Measurements from ENCODE around the gene CACNA2D1.

CACNA2D1 gene

DNA sequence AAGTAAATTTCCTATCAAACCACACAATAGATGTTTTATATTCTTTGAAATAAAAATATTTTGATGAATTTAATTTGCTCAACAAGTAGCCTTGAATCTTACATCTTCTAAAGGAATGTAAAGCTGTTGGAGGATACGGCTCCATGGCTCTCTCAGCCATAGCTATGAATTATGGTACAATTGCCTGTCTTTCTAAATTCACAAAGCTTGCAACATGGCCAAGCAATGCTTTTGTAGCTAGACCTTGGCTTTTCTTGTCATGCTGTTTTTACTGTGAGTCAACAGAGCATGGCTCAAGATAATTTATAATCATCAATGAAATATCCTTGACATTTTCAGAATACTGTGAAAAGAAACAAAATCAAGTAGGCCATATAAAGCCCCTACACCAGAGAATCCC, 286.7 kb downstream of the CACNA2D1 start:
- ChIA-PET POLR2A (no interaction called here), CTCF (interaction anchor here (0.6 kb wide), 1 partner anchor 590 kb away, joined by 3 read pairs; no protein-coding TSS in a partner anchor)
- no peak for TF ChIP-seq BHLHE40 (IDR thresholded peaks at IDR 0.05; ENCODE audit: borderline replicate concordance)
- TF ChIP-seq LEF1 (IDR thresholded peaks at IDR 0.05; ENCODE audit: borderline replicate concordance), result peak; percentile 75; the same call in 1 of the 2 replicates
- no peak for TF ChIP-seq SP1 (IDR thresholded peaks at IDR 0.05)
- TF ChIP-seq CTBP1 (IDR thresholded peaks at IDR 0.05; ENCODE audit: borderline replicate concordance), result peak; percentile 89
- no peak for TF ChIP-seq FOXK2 (IDR thresholded peaks at IDR 0.05)
- TF ChIP-seq FOXM1 (IDR thresholded peaks at IDR 0.05; ENCODE audit: borderline replicate concordance), result no peak
- no peak for TF ChIP-seq ZNF384 (IDR thresholded peaks at IDR 0.05)
- TF ChIP-seq ARNT (IDR thresholded peaks at IDR 0.05), result peak; percentile 60; the same call in 1 of the 2 replicates
- no peak for TF ChIP-seq ELF4 (IDR thresholded peaks at IDR 0.05)
- peak; percentile 89 for TF ChIP-seq FOXA1 (IDR thresholded peaks at IDR 0.05)
- TF ChIP-seq HDGF (IDR thresholded peaks at IDR 0.05; ENCODE audit: borderline replicate concordance), result no peak
- TF ChIP-seq TARDBP (IDR thresholded peaks at IDR 0.05), result no peak
- no peak for TF ChIP-seq NFRKB (IDR thresholded peaks at IDR 0.05)
- no peak for TF ChIP-seq L3MBTL2 (conservative IDR thresholded peaks at IDR 0.05)
- TF ChIP-seq, protein P1, sequence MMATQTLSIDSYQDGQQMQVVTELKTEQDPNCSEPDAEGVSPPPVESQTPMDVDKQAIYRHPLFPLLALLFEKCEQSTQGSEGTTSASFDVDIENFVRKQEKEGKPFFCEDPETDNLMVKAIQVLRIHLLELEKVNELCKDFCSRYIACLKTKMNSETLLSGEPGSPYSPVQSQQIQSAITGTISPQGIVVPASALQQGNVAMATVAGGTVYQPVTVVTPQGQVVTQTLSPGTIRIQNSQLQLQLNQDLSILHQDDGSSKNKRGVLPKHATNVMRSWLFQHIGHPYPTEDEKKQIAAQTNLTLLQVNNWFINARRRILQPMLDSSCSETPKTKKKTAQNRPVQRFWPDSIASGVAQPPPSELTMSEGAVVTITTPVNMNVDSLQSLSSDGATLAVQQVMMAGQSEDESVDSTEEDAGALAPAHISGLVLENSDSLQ (IDR thresholded peaks at IDR 0.05), result peak; percentile 97
- no peak for TF ChIP-seq SUZ12 (IDR thresholded peaks at IDR 0.05)
- peak; percentile 18 for DNase-seq (ENCODE audit: extremely low spot score)

DNA sequence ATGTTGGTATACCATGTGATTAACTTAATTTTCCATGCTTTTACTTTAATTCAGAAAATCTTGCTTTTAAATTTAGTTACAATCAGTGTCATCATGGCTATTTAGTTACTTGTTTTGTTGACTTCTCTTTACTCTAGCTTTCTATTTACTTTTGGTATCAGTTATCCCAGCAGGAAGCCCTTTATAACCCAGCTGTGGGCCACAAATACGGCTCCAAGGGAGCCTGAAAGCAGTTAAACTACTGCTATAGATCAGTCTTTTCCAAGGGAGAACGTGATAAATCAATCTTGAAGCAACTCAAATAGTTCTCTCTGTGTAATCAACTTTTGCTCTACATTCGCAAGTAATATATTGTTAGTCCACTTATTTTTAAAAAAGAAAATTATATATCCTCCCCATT, 287.4 kb downstream of the CACNA2D1 start:
- DNase-seq (ENCODE audit: extremely low spot score), result peak; percentile 51
- TF ChIP-seq CTBP1 (IDR thresholded peaks at IDR 0.05; ENCODE audit: borderline replicate concordance) (peak; percentile 96), ELF4 (IDR thresholded peaks at IDR 0.05) (no peak), ZNF384 (IDR thresholded peaks at IDR 0.05) (peak; percentile 58; the same call in 1 of the 2 replicates), BHLHE40 (IDR thresholded peaks at IDR 0.05; ENCODE audit: borderline replicate concordance) (no peak), LEF1 (IDR thresholded peaks at IDR 0.05; ENCODE audit: borderline replicate concordance) (peak; percentile 51; the same call in 1 of the 2 replicates), HDGF (IDR thresholded peaks at IDR 0.05; ENCODE audit: borderline replicate concordance) (no peak), SP1 (IDR thresholded peaks at IDR 0.05) (no peak), FOXK2 (IDR thresholded peaks at IDR 0.05) (no peak; the same call in 1 of the 2 replicates), SUZ12 (IDR thresholded peaks at IDR 0.05) (no peak), FOXM1 (IDR thresholded peaks at IDR 0.05; ENCODE audit: borderline replicate concordance) (peak; percentile 44; the same call in 1 of the 2 replicates), FOXA1 (IDR thresholded peaks at IDR 0.05) (peak; percentile 95), ARNT (IDR thresholded peaks at IDR 0.05) (peak; percentile 74), TARDBP (IDR thresholded peaks at IDR 0.05) (0 out of 2 replicates have a peak, but pooled peaks have one; percentile 49), NFRKB (IDR thresholded peaks at IDR 0.05) (no peak), L3MBTL2 (conservative IDR thresholded peaks at IDR 0.05) (no peak)
- TF ChIP-seq, protein P1 (IDR thresholded peaks at IDR 0.05), result peak; percentile 94
- ChIA-PET CTCF (interaction anchor here (0.6 kb wide), 1 partner anchor 589 kb away, joined by 3 read pairs; no protein-coding TSS in a partner anchor), POLR2A (no interaction called here)

DNA sequence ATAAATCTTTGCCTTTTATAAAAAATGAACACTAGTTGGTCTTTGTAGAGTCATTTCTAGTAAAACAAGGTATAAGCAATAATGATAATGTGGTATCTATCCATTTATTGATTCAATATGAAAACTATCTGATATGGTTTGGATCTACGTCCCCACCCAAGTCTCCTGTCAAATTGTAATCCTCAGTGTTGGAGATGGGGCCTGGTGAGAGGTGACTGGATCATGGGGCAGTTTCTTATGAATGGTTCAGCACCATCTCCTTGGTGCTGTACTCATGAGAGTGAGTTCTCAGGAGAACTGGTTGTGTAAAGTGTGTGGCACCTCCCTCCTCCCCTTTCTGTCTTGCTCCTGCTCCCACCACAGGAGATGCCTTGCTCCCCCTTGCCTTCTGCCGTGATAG, 288.8 kb downstream of the CACNA2D1 start:
- DNase-seq (ENCODE audit: extremely low spot score), result no peak
- TF ChIP-seq SP1 (IDR thresholded peaks at IDR 0.05), result no peak
- no peak for TF ChIP-seq ELF4 (IDR thresholded peaks at IDR 0.05)
- TF ChIP-seq FOXA1 (IDR thresholded peaks at IDR 0.05), result no peak
- TF ChIP-seq BHLHE40 (IDR thresholded peaks at IDR 0.05; ENCODE audit: borderline replicate concordance), result no peak
- TF ChIP-seq TARDBP (IDR thresholded peaks at IDR 0.05), result no peak
- TF ChIP-seq FOXK2 (IDR thresholded peaks at IDR 0.05), result no peak
- TF ChIP-seq ARNT (IDR thresholded peaks at IDR 0.05), result no peak
- TF ChIP-seq SUZ12 (IDR thresholded peaks at IDR 0.05), result no peak
- no peak for TF ChIP-seq ZNF384 (IDR thresholded peaks at IDR 0.05)
- no peak for TF ChIP-seq NFRKB (IDR thresholded peaks at IDR 0.05)
- TF ChIP-seq LEF1 (IDR thresholded peaks at IDR 0.05; ENCODE audit: borderline replicate concordance), result no peak
- no peak for TF ChIP-seq FOXM1 (IDR thresholded peaks at IDR 0.05; ENCODE audit: borderline replicate concordance)
- TF ChIP-seq CTBP1 (IDR thresholded peaks at IDR 0.05; ENCODE audit: borderline replicate concordance), result no peak
- TF ChIP-seq, protein P1 (IDR thresholded peaks at IDR 0.05), result no peak
- TF ChIP-seq HDGF (IDR thresholded peaks at IDR 0.05; ENCODE audit: borderline replicate concordance), result no peak
- POLR2A ChIA-PET, result no interaction called here
- CTCF ChIA-PET, result no interaction called here

DNA sequence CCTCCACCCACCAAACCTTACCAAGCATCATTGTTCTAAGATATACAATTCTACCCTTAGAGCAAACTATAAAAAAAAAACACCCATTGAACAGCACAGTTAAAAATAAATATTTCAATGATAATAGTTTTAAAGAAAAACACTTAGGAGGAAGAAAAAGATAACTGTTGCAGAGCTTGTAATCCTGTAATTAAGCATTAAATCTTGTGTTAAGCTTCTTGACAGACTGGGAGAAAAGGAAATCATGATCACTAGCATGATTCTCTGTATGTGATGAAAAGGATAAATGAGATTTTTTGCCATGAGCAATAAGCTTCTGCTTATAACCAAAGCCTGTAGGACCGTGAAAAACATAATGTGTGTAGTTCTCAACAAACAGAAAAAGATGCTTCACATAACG, 289.8 kb downstream of the CACNA2D1 start:
- CTCF ChIA-PET, result no interaction called here
- TF ChIP-seq L3MBTL2 (conservative IDR thresholded peaks at IDR 0.05) (no peak), NFRKB (IDR thresholded peaks at IDR 0.05) (no peak), TARDBP (IDR thresholded peaks at IDR 0.05) (no peak), SP1 (IDR thresholded peaks at IDR 0.05) (no peak), HDGF (IDR thresholded peaks at IDR 0.05; ENCODE audit: borderline replicate concordance) (no peak), ARNT (IDR thresholded peaks at IDR 0.05) (no peak)
- POLR2A ChIA-PET, result no interaction called here
- no peak for DNase-seq (ENCODE audit: extremely low spot score)

DNA sequence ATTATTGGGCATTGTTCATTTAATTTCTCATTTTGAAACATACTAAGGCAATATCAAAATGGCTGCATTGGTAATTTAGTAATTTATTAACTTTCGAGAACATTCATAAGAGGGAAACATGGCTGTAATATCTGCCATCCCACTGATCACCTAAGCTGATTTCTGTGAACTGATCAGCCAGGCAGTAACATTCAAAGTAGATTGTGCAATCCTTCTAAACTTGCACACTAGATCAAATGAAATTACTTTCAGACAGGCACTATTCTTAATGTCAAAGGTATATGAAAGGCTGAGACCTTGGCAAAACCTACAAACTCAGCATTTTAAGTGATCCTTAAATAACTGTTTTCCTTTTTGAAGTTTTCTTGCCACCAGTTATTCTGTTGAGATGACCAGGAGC, 290.7 kb downstream of the CACNA2D1 start:
- CTCF ChIA-PET, result no interaction called here
- TF ChIP-seq FOXM1 (IDR thresholded peaks at IDR 0.05; ENCODE audit: borderline replicate concordance) (no peak), ZNF384 (IDR thresholded peaks at IDR 0.05) (no peak), ELF4 (IDR thresholded peaks at IDR 0.05) (no peak), NFRKB (IDR thresholded peaks at IDR 0.05) (no peak), SP1 (IDR thresholded peaks at IDR 0.05) (no peak), SUZ12 (IDR thresholded peaks at IDR 0.05) (no peak), HDGF (IDR thresholded peaks at IDR 0.05; ENCODE audit: borderline replicate concordance) (no peak), FOXK2 (IDR thresholded peaks at IDR 0.05) (no peak)
- no peak for DNase-seq (ENCODE audit: extremely low spot score)
- POLR2A ChIA-PET, result no interaction called here

DNA sequence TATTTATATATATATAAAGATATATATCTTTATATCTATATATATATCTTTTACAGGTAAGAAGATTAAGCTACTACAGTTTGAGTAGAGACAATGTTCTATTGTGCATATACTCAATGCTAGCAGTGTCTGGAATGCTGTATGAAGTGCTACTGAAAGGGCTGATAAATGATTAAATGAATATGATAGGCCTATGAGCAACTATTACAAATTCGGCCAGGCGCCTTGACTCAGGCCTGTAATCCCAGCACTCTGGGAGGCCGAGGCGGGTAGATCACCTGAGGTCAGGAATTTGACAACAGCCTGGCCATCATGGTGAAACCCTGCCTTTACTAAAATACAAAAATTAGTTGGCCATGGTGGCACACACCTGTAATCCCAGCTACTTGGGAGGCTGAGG, 297.1 kb downstream of the CACNA2D1 start:
- no peak for DNase-seq (ENCODE audit: extremely low spot score)
- POLR2A ChIA-PET, result no interaction called here
- CTCF ChIA-PET, result no interaction called here
- no peak for TF ChIP-seq NFRKB (IDR thresholded peaks at IDR 0.05)
- no peak for TF ChIP-seq FOXM1 (IDR thresholded peaks at IDR 0.05; ENCODE audit: borderline replicate concordance)
